Gastroesophageal sphincter (tissue), 3 donors: ENCODE measurements around the gene BAAT.

Experiments used
- EP300 ChIP-seq: sonication (generic); formaldehyde crosslinking; IDR thresholded peaks from one replicate; pipeline ENCODE4 v1.6.1; 2017; ENCODE audit warnings: antibody characterized with exemption, mild to moderate bottlenecking
- POLR2A ChIP-seq, 2 donors: fragments of 450-650 bp; IDR thresholded peaks; one replicate each; pipeline ENCODE4 v1.6.1; 2017; ENCODE audit warnings: antibody characterized with exemption in 2 of 2, mild to moderate bottlenecking in 2 of 2, moderate library complexity in 1 of 2
- POLR2AphosphoS5 ChIP-seq: sonication (generic); formaldehyde crosslinking; IDR thresholded peaks from one replicate; pipeline ENCODE4 v1.6.1; 2017; ENCODE audit warnings: antibody characterized with exemption
- TF ChIP-seq, protein P1 (sequence below), 4 experiments: fragments of 200-600 bp in 2 of 4; fragments of 450-650 bp in 2 of 4; sonication (generic) in 1 of 4; IDR thresholded peaks; one replicate each; pipeline ENCODE4 v1.5.1; 2017 to 2019; ENCODE audit warnings: antibody characterized with exemption in 4 of 4, mild to moderate bottlenecking in 2 of 4, moderate library complexity in 2 of 4

DNA sequence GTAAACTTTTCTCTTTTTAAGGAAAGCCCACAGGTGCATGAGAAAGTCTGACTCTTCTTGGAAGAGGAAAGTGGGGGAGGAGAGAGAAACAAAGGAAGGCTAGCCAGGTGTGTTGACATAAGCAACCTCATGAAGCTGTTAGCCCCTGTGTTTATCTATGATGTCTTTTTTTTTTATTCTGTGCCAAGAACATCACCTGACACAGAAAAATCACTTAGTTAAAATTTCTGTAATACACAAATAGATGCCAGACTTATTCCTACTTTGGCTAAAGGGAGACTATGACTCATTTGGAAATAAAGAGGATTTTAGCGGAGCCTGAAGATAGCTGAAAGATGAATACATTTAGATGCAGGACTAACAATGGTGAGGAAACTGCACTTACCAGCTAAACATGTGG is 58.3 kb downstream of the BAAT start:
- TF ChIP-seq, protein P1, sequence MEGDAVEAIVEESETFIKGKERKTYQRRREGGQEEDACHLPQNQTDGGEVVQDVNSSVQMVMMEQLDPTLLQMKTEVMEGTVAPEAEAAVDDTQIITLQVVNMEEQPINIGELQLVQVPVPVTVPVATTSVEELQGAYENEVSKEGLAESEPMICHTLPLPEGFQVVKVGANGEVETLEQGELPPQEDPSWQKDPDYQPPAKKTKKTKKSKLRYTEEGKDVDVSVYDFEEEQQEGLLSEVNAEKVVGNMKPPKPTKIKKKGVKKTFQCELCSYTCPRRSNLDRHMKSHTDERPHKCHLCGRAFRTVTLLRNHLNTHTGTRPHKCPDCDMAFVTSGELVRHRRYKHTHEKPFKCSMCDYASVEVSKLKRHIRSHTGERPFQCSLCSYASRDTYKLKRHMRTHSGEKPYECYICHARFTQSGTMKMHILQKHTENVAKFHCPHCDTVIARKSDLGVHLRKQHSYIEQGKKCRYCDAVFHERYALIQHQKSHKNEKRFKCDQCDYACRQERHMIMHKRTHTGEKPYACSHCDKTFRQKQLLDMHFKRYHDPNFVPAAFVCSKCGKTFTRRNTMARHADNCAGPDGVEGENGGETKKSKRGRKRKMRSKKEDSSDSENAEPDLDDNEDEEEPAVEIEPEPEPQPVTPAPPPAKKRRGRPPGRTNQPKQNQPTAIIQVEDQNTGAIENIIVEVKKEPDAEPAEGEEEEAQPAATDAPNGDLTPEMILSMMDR (IDR thresholded peaks at IDR 0.05) = no peak
- no peak for TF ChIP-seq POLR2AphosphoS5
- no peak for TF ChIP-seq POLR2A (IDR thresholded peaks at IDR 0.05)
- TF ChIP-seq EP300 = no peak
